8988T (cell line): ENCODE data around the gene LAMC2.
"Not testable (repeated sequence)": the region's sequence is repeated elsewhere in the genome, so short reads cannot be mapped to it uniquely, and the experiment has no call there.

Experiments used
- DNase-seq: peaks from one replicate; pipeline ENCODE4 v3.0.0; 2011

LAMC2 gene

GRCh38 chr1:183239793-183240525, 53.9 kb downstream of the LAMC2 start:
- no peak for DNase-seq

GRCh38 chr1:183240526-183240825, 54.4 kb downstream of the LAMC2 start:
- DNase-seq = no peak

GRCh38 chr1:183240853-183241252, 54.8 kb downstream of the LAMC2 start:
- not testable (repeated sequence) for DNase-seq

- DNase-seq = no peak
Measured at GRCh38 chr1:183241471-183241870, 55.4 kb downstream of the LAMC2 start.

GRCh38 chr1:183242556-183242955, 56.5 kb downstream of the LAMC2 start:
- no peak for DNase-seq

- no peak for DNase-seq
Measured at GRCh38 chr1:183243161-183244050, 57.3 kb downstream of the LAMC2 start.

GRCh38 chr1:183244466-183244865, 58.4 kb downstream of the LAMC2 start:
- no peak for DNase-seq

- no peak for DNase-seq
Measured at GRCh38 chr1:183245357-183245756, 59.3 kb downstream of the LAMC2 start.

GRCh38 chr1:183246436-183246835, 60.4 kb downstream of the LAMC2 start:
- no peak for DNase-seq

GRCh38 chr1:183247066-183247465, 61.0 kb downstream of the LAMC2 start:
- DNase-seq = no peak

- DNase-seq = no peak
Measured at GRCh38 chr1:183247484-183247883, 61.4 kb downstream of the LAMC2 start.

- no peak for DNase-seq
Measured at GRCh38 chr1:183247931-183248330, 61.9 kb downstream of the LAMC2 start.

GRCh38 chr1:183248989-183249691, 63.1 kb downstream of the LAMC2 start:
- no peak for DNase-seq

GRCh38 chr1:183249941-183250452, 63.9 kb downstream of the LAMC2 start:
- DNase-seq = no peak

GRCh38 chr1:183251101-183251958, 65.3 kb downstream of the LAMC2 start:
- no peak for DNase-seq

- DNase-seq = no peak
Measured at GRCh38 chr1:183251959-183252450, 65.9 kb downstream of the LAMC2 start.

- no peak for DNase-seq
Measured at GRCh38 chr1:183255073-183255472, 69.0 kb downstream of the LAMC2 start.

- DNase-seq = no peak
Measured at GRCh38 chr1:183259924-183260323, 73.9 kb downstream of the LAMC2 start.

- DNase-seq = no peak
Measured at GRCh38 chr1:183262628-183263200, 76.7 kb downstream of the LAMC2 start.

GRCh38 chr1:183263886-183264602, 78.0 kb downstream of the LAMC2 start:
- no peak for DNase-seq
